Measurements from ENCODE around the gene ZNF592.
"Not testable (repeated sequence)": the region's sequence is repeated elsewhere in the genome, so short reads cannot be mapped to it uniquely, and the experiment has no call there.

The ZNF592 gene

DNA sequence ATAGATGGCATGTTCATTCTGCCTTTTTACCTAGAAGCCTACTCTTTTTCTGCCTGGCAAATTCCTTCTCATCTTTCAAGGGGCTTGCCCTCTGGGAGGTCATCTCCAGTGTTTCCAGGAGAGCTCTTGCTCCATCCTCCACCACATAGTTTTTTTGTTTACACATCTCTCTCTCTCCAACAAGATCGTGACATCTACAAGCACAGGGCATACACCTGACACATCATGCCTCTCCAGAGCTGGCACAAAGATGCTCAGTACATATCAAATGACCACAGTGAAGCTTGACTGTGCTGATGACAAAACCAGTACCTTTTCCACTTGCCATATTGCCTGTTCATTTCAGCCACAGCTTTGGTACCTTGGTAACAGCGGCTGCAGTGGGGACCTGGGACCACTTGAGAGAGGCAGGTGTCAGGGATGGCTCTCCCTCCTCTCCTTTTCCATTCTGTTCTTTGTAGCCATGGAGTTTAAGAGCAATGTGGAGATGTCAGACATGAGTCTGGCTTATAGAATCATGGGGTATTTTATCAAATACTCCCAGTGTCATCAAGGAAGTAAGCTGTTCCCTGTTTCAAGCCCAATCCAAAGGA, 84.2 kb downstream of the ZNF592 start:
- FAIRE-seq: no peak

DNA sequence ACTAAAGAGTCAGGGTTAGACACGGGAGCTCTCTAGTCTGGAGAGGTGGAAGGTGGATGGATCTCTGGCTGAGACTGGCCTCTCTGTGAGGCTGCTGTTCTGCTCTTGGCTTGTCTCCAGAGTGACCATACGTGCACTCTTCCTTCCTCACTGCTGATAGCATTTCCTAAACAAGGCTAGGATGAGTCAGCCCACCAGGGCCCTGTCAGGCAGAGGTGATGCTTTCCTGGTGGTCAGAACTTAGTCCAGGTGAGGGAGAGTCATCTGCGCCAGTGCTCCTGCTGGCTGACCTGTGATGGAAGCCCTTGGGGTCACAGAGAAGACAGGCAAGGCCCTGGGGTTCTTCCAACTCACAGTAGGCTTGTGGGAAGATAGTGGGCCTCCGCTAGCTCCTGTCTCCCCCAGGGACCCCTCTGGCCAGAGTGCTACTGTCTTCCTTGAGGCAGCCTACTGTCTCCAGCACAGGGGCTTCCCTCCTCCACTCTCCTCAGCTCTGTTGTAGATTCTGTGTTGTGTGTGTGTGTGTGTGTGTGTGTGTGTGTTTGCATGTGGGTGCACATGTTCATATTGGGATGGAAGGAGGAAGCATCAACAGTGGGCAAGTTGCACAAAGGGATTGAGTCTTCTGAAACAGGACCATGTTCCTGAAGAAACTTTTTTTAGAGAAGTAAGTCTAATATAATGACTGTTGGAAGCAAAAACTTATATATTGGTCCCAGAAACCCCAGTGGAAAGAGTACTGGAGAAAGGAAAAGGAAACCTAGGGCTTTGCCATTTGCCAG, 85.2 kb downstream of the ZNF592 start:
- no peak for FAIRE-seq

DNA sequence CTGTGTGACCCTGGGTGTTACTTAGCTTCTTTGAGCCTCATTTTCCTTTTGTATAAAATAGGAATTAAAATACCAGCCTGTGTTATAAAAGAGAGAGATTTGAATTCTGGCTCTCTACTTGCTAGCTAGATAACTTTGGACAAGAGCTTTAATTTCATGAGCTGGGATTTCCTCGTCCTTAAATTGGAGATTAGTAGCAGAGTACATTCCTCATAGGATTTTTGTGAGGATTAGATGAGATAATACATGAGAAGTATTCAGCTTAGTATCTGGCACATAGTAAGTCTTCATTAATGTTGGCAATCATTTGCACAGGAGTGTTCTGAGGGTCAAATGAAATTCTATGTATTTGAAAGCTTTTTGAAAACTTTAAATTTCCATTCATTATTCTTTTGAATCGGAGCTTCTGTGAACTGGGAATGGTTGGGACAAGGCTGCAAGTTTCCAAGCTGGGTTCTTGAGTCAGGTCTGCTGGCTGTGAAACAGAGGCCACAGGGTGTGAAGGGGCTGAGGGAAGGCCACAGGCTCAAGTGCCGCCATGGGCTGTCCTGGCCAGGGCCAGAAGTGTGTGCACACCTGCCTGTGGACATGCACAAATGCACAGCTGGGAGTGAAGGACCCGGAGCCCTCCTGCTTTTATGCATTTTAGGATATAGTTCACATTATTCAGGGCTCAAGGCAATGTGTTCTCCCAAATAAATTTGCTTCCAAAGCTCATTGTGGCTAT, 86.0 kb downstream of the ZNF592 start:
- FAIRE-seq: no peak

DNA sequence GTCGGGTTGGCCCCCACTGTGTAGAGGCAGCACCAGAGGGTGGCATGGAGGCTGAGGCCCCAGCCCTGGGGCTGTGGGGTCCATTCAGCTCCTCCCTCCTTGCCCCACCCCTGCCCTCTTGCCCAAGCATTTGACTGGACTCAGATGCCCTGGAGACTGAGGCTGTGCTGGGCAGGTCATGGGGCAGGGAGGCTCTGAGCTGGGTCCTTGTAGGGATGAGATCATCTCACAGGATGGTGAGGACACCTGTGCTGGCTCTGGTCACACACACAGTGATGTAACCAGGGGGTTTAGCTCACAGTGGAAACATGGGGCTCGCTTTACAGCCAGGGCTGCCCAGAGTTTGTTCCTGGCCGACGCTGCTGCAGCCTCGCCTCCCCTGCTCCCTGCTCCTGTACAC, 86.6 kb downstream of the ZNF592 start:
- FAIRE-seq: no peak

DNA sequence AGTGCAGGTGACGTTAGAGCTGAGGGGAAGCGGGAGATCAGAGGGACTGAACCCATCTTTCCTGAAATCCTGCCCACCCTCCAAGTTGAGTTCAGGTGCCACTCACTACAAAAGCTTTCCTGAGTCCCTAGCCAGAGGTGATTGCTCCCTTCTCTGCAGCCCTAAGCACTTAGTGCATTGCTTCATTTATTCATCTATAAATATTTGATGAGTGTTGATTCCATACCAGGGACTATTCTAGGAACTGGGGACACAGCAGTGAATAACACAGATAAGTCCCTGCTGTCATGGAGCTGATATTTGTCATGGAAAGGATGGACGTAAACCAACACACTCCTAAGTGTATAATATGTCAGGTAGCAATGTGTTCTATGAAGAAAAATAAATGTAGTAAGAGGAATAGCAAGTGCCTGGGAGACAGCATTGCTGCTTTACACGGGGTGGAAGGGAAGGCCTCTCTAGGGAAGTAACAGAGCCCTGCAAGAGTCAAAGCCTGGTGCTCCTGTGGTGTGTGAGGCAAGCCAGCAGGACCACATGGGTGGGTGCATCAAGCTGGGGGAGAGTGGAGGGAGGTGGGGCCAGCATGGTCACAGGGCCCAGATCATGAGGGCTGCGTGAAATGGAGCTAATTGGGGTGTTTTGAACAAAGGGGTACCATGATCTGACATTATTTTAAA, 87.4 kb downstream of the ZNF592 start:
- FAIRE-seq: no peak

DNA sequence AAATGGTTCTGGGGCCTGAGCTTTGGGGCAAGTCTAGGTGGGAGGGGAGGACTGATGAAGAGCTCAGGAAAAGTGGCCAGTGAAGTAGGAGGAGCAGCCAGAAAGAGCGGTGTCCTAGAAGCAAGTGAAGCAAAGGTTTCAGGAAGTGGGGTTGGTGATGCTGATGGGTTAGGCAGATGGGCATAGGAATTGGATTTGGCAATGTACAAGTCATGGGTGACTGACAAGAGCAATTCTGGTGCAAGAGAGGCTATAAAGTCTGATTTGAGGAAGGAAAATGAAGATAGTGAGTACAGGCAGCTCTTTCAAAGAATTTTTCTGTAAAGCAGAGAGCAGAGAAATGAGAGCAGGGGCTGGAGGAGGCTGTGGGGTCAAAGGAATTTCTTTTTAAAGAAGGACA, 88.5 kb downstream of the ZNF592 start:
- no peak for FAIRE-seq

DNA sequence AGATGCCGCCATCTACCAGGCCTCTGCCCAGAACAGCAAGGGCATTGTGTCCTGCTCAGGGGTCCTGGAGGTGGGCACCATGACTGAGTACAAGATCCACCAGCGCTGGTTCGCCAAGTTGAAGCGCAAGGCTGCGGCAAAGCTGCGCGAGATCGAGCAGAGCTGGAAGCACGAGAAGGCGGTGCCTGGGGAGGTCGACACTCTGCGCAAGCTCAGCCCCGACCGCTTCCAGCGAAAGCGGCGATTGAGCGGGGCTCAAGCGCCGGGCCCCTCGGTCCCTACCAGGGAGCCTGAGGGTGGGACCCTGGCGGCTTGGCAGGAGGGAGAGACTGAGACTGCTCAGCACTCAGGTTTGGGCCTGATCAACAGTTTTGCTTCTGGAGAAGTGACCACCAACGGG, 91.3 kb downstream of the ZNF592 start:
- FAIRE-seq: no peak

DNA sequence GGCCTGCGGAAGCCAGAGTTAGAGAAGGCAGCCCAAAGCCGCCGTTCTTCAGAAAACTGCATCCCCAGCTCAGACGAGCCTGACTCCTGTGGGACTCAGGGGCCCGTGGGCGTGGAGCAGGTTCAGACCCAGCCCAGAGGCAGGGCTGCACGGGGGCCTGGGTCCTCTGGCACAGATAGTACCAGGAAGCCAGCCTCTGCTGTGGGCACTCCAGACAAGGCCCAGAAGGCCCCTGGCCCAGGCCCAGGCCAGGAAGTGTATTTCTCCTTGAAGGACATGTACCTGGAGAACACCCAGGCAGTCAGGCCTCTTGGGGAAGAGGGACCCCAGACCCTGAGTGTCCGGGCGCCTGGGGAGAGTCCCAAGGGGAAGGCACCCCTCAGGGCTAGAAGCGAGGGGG, 91.9 kb downstream of the ZNF592 start:
- FAIRE-seq: no peak

DNA sequence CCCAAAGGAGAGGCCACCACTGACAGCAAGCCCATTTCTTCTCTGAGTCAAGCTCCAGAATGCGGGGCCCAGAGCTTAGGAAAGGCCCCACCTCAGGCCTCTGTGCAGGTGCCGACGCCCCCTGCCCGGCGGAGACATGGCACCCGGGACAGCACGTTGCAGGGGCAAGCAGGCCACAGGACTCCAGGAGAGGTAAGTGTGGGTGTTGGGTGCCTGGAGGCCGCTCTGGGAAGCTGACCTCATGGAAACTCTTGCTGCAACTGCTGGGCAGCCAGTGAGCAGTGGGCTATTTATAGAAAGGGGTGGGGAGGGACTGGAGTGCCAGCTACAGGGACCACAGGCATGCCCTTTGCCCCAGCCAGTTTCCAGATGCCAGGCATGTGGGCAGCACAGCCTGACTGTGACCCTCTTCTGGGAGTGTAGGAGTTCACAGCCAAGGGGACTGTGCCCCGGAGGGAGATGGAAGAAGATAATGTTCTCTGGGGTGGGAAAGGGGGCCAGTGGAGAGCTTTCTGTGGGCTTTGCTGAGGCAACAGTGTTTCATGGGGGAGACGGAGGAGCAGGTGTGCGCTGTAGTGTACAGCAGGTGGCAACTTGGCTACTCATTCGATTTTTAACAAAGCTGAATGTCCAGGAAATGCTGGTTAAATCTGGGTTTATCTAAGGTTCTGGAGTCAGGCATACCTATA, 92.5 kb downstream of the ZNF592 start:
- FAIRE-seq: no peak

DNA sequence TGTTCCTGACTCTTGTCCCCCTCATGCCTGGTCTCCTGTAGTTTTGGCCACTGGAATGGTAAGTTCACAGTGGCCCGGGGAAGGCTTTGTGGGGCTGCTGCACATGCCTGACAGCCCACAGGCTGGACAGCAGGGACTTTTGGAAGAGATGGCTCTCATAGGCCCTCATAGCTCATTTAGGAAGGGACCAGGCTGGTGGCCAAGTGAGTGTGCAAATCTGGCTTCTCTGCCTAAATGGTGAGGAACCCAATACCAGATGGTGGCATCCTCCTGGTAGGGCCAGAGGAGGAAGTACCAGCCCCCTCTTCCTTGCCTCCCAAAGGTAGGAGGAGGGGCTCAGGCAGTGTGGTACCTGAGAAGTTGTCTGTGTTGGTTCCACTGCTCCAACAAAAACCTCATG, 94.4 kb downstream of the ZNF592 start:
- no peak for FAIRE-seq

DNA sequence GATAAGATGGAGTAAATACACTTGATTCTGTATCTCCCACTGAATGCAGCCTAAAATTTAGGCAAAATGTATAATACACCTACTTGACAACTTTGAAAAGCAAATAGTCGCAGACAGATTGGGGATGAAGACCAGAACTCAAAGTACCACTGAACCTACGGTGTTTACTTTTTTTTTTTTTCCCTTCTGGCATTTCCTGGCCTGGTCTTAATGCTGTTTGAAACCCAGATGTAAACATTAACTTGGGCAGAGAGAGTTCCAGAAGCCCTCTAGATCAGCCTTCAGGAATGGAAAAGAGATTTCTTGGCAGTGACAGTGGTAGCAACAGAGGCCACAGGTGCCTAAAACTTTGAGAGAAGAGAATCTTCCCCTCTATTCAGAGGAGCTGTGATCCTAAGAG, 96.6 kb downstream of the ZNF592 start:
- FAIRE-seq: no peak

DNA sequence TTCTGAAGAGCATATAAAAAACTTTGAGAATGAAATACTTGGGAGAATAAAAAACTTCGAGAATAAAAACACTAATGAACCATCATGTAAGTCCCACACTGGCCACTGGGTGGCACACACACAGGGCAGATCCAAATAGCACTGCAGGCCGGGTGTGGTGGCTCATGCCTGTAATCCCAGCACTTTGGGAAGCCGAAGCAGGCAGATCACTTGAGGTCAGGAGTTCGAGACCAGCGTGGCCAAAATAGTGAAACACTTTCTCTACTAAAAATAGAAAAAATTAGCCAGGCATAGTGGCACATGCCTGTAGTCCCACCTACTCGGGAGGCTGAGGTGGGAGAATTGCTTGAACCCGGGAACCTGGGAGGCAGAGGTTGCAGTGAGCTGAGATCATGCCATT, 97.2 kb downstream of the ZNF592 start:
- FAIRE-seq: not testable (repeated sequence)

DNA sequence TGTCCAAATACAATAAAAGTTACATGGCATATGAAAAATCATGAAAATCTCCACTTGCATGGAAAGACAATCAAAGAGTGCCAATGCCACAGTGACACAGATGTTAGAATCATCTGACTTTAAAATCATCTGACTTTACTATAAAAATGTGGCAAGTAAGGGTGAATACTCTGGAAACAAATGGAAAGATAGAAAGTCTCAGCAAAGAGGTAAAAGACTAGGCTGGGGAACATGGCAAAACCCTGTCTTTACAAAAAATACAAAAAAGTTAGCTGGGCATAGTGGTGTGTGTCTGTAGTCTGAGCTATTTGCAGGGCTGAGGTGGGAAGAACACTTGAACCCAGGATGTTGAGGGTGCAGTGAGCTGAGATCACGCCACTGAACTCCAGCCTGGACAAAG, 97.9 kb downstream of the ZNF592 start:
- FAIRE-seq: no peak

DNA sequence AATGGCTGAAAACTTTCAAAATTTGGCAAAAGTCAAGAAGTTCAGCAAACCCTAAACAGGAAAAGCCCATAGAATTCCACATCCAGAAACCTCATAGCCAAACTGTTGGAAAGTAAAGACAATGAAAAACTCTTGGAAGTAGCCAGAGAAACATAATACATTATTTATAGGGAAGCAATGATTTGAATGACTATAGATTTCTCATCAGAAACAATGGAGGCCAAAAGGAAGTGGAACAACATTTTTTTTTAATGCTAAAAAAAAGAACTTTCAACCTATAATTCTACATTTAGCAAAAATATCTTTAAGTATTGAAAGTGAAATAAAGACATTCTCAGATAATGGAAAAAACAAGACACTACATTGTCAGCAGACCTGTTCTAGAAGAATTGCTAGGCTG, 99.0 kb downstream of the ZNF592 start:
- no peak for FAIRE-seq

DNA sequence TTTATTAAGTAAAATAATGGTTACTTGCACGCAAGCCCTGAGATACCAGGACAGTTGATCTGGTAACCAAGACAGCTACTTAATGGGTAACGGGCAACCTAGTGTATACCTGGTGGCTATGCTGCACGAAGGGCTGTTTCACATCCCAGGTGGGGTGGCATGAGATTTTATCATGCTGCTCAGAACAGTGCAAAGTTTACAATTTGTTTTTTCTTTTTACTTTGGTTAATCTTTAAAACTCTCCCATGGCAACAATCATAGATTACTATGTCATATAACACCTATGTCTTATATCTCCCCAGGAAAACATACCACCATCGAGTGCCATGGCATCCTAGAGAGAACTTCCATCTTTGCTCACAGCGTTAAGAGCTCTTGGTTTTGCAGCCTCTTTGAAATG, 103.8 kb downstream of the ZNF592 start:
- no peak for FAIRE-seq

DNA sequence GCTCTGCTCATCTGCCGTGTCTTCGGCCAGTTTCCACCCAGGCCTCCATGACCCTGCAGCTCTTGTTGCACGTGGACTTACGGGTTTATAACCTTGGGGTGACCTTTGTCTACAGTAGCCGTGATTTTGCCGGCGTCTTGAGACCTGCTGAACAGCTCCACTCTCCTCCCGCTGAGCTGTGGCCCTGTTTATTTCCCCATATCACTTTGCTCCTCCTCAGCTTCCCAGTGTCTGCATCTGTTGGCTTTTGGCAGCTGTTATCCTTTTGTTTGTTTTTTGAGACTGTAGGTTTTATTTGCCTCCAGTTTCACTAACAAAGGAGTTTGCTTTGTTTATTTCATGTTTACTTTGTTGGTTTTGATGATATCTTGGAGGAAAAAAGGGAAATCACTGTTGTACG, 106.7 kb downstream of the ZNF592 start:
- FAIRE-seq: no peak

DNA sequence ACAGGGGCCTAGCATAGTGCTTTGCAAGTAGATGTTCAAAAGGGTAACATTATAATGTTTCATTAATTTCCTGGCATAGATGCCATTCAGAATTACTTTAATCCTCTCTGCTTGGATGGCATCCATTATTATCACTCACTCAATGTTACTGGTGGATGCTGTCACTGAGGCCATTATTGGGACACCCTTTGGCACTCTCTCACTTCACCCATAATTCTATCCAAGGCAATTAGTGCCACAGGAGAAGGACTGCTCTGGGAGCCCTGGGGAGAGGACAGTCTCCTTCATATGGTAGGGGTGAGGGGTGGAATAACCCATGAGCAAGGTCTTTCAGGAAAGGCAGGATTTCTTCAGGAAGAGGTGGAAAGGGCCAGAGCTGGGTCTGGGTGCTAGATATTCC, 107.4 kb downstream of the ZNF592 start:
- no peak for FAIRE-seq
